ENCODE measurements around the gene TROAP. TPM values are rescaled to one million over a fixed set of nuclear protein-coding genes. Genes with fewer than 3 reads are reported as not detected.

TROAP gene
- polyA plus RNA-seq, 1 experiment = 24.8 TPM

GRCh38 chr12:49338830-49339463 lies 15.9 kb downstream of the TROAP start:
- Histone ChIP-seq H3K4me3 (ENCODE audit: low read depth, low read length) (no peak overlapping the region), H3K36me3 (ENCODE audit: control insufficient read depth, insufficient read depth, low read length) (no peaks in the 10 kb centered on the region), H3K27me3 (ENCODE audit: control insufficient read depth, insufficient read depth, low read length) (peaks cover 49% of the 10 kb centered on the region)
- CTCF ChIA-PET = interaction anchor here (0.6 to 6.0 kb wide), 6 partner anchors 13 to 250 kb away, joined by 3 to 24 read pairs (median 4); partner anchors contain the start of gene TROAP
- TF ChIP-seq CTCF (IDR thresholded peaks at IDR 0.05; ENCODE audit: insufficient read depth, low read depth, low read length) = no peak
- DNase-seq (ENCODE audit: low read depth) = no peak
- POLR2A ChIA-PET = interaction anchor here (0.7 kb wide), 1 partner anchor 1199 kb away, joined by 3 read pairs; no protein-coding TSS in a partner anchor

- H3K36me3 ChIP-seq (ENCODE audit: control insufficient read depth, insufficient read depth, low read length) = no peaks in the 10 kb centered on the region
- H3K27me3 ChIP-seq (ENCODE audit: control insufficient read depth, insufficient read depth, low read length) = peaks cover 50% of the 10 kb centered on the region
- ChIA-PET CTCF (interaction anchor here (0.6 to 6.0 kb wide), 5 partner anchors 16 to 250 kb away, joined by 3 to 24 read pairs (median 3); partner anchors contain the start of gene TROAP), POLR2A (interaction anchor here (0.7 kb wide), 1 partner anchor 1198 kb away, joined by 3 read pairs; no protein-coding TSS in a partner anchor)
- H3K4me3 ChIP-seq (ENCODE audit: low read depth, low read length) = no peak overlapping the region
- DNase-seq (ENCODE audit: low read depth) = no peak
- TF ChIP-seq CTCF (IDR thresholded peaks at IDR 0.05; ENCODE audit: insufficient read depth, low read depth, low read length) = no peak
Measured at GRCh38 chr12:49339464-49339861, 16.4 kb downstream of the TROAP start.

- ChIA-PET CTCF (interaction anchor here (1.2 to 6.0 kb wide), 5 partner anchors 8 to 51 kb away, joined by 5 to 47 read pairs (median 28); partner anchors contain the start of genes PRPH and TROAP), POLR2A (no interaction called here)
- H3K27me3 ChIP-seq (ENCODE audit: control insufficient read depth, insufficient read depth, low read length) = peaks cover 56% of the 10 kb centered on the region
- TF ChIP-seq CTCF (IDR thresholded peaks at IDR 0.05; ENCODE audit: insufficient read depth, low read depth, low read length) = no peak
- H3K4me3 ChIP-seq (ENCODE audit: low read depth, low read length) = no peak overlapping the region
- no peaks in the 10 kb centered on the region for H3K36me3 ChIP-seq (ENCODE audit: control insufficient read depth, insufficient read depth, low read length)
- DNase-seq (ENCODE audit: low read depth) = no peak
Measured at GRCh38 chr12:49340095-49340870, 17.2 kb downstream of the TROAP start.

GRCh38 chr12:49340971-49341776 lies 18.1 kb downstream of the TROAP start:
- H3K4me3 ChIP-seq (ENCODE audit: low read depth, low read length) = no peak overlapping the region
- ChIA-PET POLR2A (no interaction called here), CTCF (interaction anchor here (0.9 to 3.7 kb wide), 16 partner anchors 9 to 238 kb away, joined by 3 to 47 read pairs (median 9); partner anchors contain the start of genes PRPH and TROAP)
- no peak for TF ChIP-seq CTCF (IDR thresholded peaks at IDR 0.05; ENCODE audit: insufficient read depth, low read depth, low read length)
- peaks cover 57% of the 10 kb centered on the region for H3K27me3 ChIP-seq (ENCODE audit: control insufficient read depth, insufficient read depth, low read length)
- no peak for DNase-seq (ENCODE audit: low read depth)
- no peaks in the 10 kb centered on the region for H3K36me3 ChIP-seq (ENCODE audit: control insufficient read depth, insufficient read depth, low read length)
